ENCODE results near the gene PTS.

GRCh38 chr11:112235750-112236390 lies 9.6 kb downstream of the PTS start:
- TF ChIP-seq, protein P1, sequence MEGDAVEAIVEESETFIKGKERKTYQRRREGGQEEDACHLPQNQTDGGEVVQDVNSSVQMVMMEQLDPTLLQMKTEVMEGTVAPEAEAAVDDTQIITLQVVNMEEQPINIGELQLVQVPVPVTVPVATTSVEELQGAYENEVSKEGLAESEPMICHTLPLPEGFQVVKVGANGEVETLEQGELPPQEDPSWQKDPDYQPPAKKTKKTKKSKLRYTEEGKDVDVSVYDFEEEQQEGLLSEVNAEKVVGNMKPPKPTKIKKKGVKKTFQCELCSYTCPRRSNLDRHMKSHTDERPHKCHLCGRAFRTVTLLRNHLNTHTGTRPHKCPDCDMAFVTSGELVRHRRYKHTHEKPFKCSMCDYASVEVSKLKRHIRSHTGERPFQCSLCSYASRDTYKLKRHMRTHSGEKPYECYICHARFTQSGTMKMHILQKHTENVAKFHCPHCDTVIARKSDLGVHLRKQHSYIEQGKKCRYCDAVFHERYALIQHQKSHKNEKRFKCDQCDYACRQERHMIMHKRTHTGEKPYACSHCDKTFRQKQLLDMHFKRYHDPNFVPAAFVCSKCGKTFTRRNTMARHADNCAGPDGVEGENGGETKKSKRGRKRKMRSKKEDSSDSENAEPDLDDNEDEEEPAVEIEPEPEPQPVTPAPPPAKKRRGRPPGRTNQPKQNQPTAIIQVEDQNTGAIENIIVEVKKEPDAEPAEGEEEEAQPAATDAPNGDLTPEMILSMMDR (IDR thresholded peaks at IDR 0.05), result no peak
- no peak for TF ChIP-seq POLR2A (IDR thresholded peaks at IDR 0.05)

Measured in stomach (tissue), 4 donors.